T-helper 2 cell treated with Interferon-gamma antibody and Interleukin-4, amounts not matched to agents 100 ng/mL and 5 ng/mL, for 36 hours (primary cell): ENCODE measurements around the gene NEK1. TPM values are rescaled to one million over a fixed set of nuclear protein-coding genes. Genes with fewer than 3 reads are reported as not detected.
"Not testable (repeated sequence)": the region's sequence is repeated elsewhere in the genome, so short reads cannot be mapped to it uniquely, and the experiment has no call there.

Experiments
- intact Hi-C: fragments of 100-400 bp; cut with micrococcal nuclease; formaldehyde crosslinking; loops from one replicate; pipeline ENCODE4 v1.15.1; 2023
- total RNA-seq: library from RNA; stranded (reverse); gene quantifications from 2 replicates; pipeline ENCODE4 v1.2.3, GENCODE V29; 2022

The NEK1 gene
- total RNA-seq, 1 donor from 2014 or later, result 18.4 TPM

- intact Hi-C loops, result no loop called here
Observed at GRCh38 chr4:169630069-169630468, 17.7 kb upstream of the NEK1 start.

- intact Hi-C loops, result no loop called here
Observed at GRCh38 chr4:169628579-169628978, 16.2 kb upstream of the NEK1 start.

GRCh38 chr4:169627307-169627706 lies 14.9 kb upstream of the NEK1 start:
- intact Hi-C loops, result no loop called here

GRCh38 chr4:169626331-169627282 lies 14.2 kb upstream of the NEK1 start:
- intact Hi-C loops, result no loop called here

- intact Hi-C loops, result no loop called here
Observed at GRCh38 chr4:169625886-169626285, 13.5 kb upstream of the NEK1 start.

- intact Hi-C loops, result not testable (repeated sequence)
Observed at GRCh38 chr4:169624012-169624411, 11.6 kb upstream of the NEK1 start.

- intact Hi-C loops, result no loop called here
Observed at GRCh38 chr4:169622566-169622965, 10.2 kb upstream of the NEK1 start.

GRCh38 chr4:169621731-169622492 lies 9.5 kb upstream of the NEK1 start:
- intact Hi-C loops, result no loop called here

GRCh38 chr4:169620880-169621248 lies 8.5 kb upstream of the NEK1 start:
- intact Hi-C loops, result loop anchor here (1.0 kb wide), 4 partner anchors 9 to 611 kb away; partner anchors contain the start of genes CBR4, HPF1 and NEK1

GRCh38 chr4:169619958-169620879 lies 7.8 kb upstream of the NEK1 start, which contains the start of gene CLCN3:
CLCN3 (plus strand) TSS chr4:169620578; CDS start chr4:169635929, 15,351 bp downstream.
- intact Hi-C loops, result loop anchor here (1.0 kb wide), 4 partner anchors 8 to 610 kb away; partner anchors contain the start of genes CBR4, HPF1 and NEK1

GRCh38 chr4:169619518-169619957 lies 7.2 kb upstream of the NEK1 start:
- intact Hi-C loops, result no loop called here

GRCh38 chr4:169618986-169619385 lies 6.6 kb upstream of the NEK1 start:
- intact Hi-C loops, result no loop called here

GRCh38 chr4:169618286-169618685 lies 5.9 kb upstream of the NEK1 start:
- intact Hi-C loops, result no loop called here

GRCh38 chr4:169617306-169617705 lies 4.9 kb upstream of the NEK1 start:
- intact Hi-C loops, result no loop called here

GRCh38 chr4:169616846-169617245 lies 4.5 kb upstream of the NEK1 start:
- intact Hi-C loops, result no loop called here

- intact Hi-C loops, result no loop called here
Observed at GRCh38 chr4:169615467-169616106, 3.2 kb upstream of the NEK1 start.

- intact Hi-C loops, result loop anchor here (1.0 to 2.0 kb wide), 9 partner anchors 7 to 602 kb away; partner anchors contain the start of genes CBR4, CLCN3 and HPF1
Observed at GRCh38 chr4:169612871-169613859, 782 bp upstream of the NEK1 start.

GRCh38 chr4:169611157-169611556 lies 1.2 kb downstream of the NEK1 start:
- intact Hi-C loops, result no loop called here

- intact Hi-C loops, result loop anchor here (1.0 kb wide), 1 partner anchor 7 kb away; the partner anchor contains the start of gene NEK1
Observed at GRCh38 chr4:169604903-169605331, 7.5 kb downstream of the NEK1 start.
